Ishikawa (cell line): ENCODE data around the gene DGKQ.

ENCODE experiments used
- CEBPB ChIP-seq: IDR thresholded peaks from 2 replicates; pipeline ENCODE4 v1.6.1; 2012
- CREB1 ChIP-seq: IDR thresholded peaks from 2 replicates; pipeline ENCODE4 v1.6.1; 2012; ENCODE audit warnings: low read depth
- EP300 ChIP-seq: IDR thresholded peaks from 2 replicates; pipeline ENCODE4 v1.6.1; 2012; ENCODE audit warnings: borderline replicate concordance
- FOXM1 ChIP-seq: IDR thresholded peaks from 2 replicates; pipeline ENCODE4 v1.6.1; 2012; ENCODE audit warnings: low read depth, borderline replicate concordance
- MAX ChIP-seq: IDR thresholded peaks from 2 replicates; pipeline ENCODE4 v1.6.1; 2012
- RAD21 ChIP-seq: IDR thresholded peaks from 2 replicates; pipeline ENCODE4 v1.6.1; 2012; ENCODE audit warnings: low read depth
- REST ChIP-seq: IDR thresholded peaks from 2 replicates; pipeline ENCODE4 v1.6.1; 2012; ENCODE audit warnings: low read depth, mild to moderate bottlenecking
- TAF1 ChIP-seq: IDR thresholded peaks from 2 replicates; pipeline ENCODE4 v1.6.1; 2012; ENCODE audit warnings: low read depth, mild to moderate bottlenecking
- TCF12 ChIP-seq: IDR thresholded peaks from 2 replicates; pipeline ENCODE4 v1.6.1; 2012; ENCODE audit warnings: low read depth
- YY1 ChIP-seq: IDR thresholded peaks from 2 replicates; pipeline ENCODE4 v1.6.1; 2012; ENCODE audit warnings: low read depth
- ZBTB7A ChIP-seq: IDR thresholded peaks from 2 replicates; pipeline ENCODE4 v1.6.1; 2012; ENCODE audit warnings: low read depth

- TF ChIP-seq RAD21 = peak; percentile 22; the same call in 1 of the 2 replicates
- no peak for TF ChIP-seq TCF12
- TF ChIP-seq YY1 = no peak
- no peak for TF ChIP-seq ZBTB7A
- no peak for TF ChIP-seq MAX
- TF ChIP-seq FOXM1 = no peak
- TF ChIP-seq REST = no peak
- no peak for TF ChIP-seq TAF1
- no peak for TF ChIP-seq EP300
- TF ChIP-seq CEBPB = no peak
- no peak for TF ChIP-seq CREB1
These were observed 22.1 kb upstream of the DGKQ start for GRCh38 chr4:995311-996026.
